WI38 (cell line): ENCODE measurements around the gene ATP6V1B1.

Source experiments
- H3K4me3 ChIP-seq: 2 replicates; pipeline ENCODE4 v1.5.1; 2011; ENCODE audit warnings: low read depth, mild to moderate bottlenecking, control low read depth, low read length
- CTCF ChIP-seq: IDR thresholded peaks from 2 replicates; pipeline ENCODE4 v1.5.1; 2012; ENCODE audit warnings: low read depth, mild to moderate bottlenecking, control low read depth, low read length

The ATP6V1B1 gene

GRCh38 chr2:70937866-70938585 lies 2.3 kb downstream of the ATP6V1B1 start:
- no peak for TF ChIP-seq CTCF
- H3K4me3 ChIP-seq: no peak overlapping the region

DNA sequence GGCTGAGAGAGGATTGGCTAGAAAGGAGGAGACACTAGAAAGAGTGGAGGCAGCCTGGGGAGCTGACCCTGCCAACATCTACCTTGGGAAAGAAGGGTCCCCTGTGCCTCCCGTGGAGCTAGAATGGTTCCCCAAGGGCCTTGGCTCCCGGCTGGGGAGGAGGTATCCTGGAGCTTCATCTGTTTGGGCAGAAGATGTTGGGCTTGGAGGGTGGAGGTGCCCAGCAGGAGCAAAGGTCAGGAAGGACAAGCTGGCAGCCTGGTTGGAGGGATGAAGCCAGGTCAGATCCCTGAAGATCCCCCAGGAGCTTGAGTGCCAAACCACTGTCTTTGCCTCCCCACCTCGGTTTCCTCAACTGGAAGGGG lies 2.9 kb downstream of the ATP6V1B1 start:
- no peak overlapping the region for H3K4me3 ChIP-seq
- no peak for TF ChIP-seq CTCF

DNA sequence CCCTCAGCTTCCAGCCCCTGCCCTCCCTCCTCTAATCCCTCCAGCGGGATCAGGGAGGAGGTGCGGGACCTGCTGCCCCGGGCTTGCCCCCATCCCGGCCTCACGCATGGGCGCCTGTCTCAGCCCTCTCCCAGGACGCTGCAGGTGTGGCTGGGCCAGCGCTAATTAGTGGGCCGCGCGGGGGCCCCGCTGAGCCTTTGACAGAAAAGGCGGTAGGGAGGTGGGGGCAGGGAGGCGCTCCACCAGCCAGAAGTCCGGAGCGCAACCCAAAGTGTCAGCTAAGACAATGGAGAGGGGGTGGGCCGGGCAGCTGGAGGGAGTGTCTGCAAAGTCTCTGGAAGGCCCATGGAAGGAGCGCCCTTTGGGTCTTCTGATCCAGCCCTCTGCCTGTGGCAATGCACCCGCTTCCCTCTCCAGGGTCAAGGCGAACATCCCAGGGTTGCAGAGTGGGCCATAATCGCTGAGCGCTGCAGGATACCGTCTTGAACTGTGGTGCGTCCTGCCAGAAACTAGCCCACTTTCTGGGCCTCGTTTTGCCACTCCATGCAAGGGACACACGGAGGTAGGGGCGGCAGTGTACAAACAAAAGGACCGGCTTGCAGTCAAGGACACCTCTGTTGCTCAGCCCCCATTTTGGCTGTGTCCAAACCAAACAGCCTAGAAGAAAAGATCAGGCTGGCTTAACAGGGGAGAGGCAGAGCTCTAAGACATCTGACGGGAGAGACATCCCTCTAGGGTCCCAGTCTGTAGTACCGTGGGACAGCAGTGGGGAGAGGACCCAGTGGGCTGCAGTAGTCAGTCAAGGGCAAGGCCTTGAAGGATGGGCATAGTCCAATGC lies 3.5 kb downstream of the ATP6V1B1 start:
- no peak overlapping the region for H3K4me3 ChIP-seq
- no peak for TF ChIP-seq CTCF

DNA sequence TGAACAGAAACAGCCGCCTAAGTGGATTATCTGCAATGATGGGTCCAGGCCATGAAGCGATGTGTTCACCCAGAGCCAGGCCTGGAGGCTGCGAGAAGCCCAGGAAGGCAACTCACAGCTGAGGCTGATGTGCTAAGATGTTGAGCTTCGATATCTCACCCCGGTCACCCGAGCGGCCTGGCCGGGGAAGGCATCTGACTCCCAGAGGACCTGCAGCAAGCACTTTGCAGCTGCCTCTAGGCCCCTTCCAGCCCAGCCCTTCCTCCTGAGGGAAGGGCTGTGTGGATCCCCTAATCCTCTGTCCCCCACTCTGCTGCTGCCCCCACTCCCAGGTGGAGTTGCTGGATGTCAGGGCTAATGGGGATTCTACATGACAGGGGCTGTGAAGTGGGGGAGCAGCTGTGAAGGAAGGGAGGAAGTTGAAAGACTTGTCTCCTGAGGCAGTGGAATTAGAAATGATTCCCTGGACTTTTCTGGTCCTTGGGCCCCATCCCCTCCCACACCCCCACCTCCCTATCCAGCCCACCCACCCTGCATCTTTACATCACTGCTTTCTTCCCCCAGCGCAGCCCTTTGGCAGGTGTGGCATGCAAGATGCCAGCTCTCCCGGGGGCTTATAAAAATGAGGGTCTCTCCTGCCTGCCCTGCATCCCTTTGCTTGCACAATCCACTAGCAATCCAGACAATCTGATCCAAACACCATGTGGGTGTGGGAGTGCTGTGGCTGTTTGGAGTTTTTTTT lies 4.3 kb downstream of the ATP6V1B1 start:
- no peak overlapping the region for H3K4me3 ChIP-seq
- no peak for TF ChIP-seq CTCF

DNA sequence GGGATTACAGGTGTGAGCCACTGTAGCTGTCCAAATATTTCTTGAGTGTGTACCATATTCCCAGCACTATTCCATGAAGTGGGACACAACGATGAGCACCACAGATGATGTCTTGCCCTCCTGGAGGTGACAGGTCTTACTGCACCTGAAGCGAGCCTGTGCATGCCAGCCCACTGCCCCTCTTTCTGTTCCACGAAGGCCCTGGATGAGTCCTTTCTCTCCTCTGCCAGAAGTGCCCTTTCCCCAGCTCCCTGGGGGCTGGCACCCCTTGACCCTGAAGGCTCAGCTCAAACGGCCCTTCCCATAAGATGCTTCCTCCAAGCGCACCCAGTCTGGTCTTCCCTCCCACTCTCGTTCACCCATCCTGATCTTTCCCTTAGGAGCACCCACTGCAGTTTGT lies 5.5 kb downstream of the ATP6V1B1 start:
- TF ChIP-seq CTCF: no peak
- no peak overlapping the region for H3K4me3 ChIP-seq

DNA sequence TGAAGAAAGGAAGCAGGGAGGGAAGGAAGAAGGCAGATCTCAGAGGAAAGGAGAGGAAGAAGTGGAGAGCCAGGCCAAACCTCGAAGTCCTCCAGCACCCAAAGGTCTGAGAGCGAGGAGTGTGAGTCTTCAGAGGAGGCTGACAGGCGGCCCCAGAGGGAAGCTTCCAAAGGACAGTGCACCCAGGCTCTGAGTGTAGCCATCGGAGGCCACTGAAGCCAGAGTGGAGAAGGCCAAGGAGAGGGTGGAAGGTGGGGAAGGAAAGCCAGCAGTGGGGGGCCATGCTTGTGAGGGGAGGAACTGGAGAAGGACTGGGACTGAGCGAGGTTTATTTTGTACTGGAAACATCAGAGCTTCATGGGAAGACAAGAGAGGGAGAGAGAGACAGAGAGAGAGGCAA lies 6.0 kb downstream of the ATP6V1B1 start:
- H3K4me3 ChIP-seq: no peak overlapping the region
- no peak for TF ChIP-seq CTCF
